ENCODE results near the gene DNAH2.

Gene DNAH2

GRCh38 chr17:7707446-7707845 is 10.1 kb upstream of the DNAH2 start:
- H3K4me2 ChIP-seq (ENCODE audit: low read depth, low read length, poor library complexity, severe bottlenecking): no peak overlapping the region

GRCh38 chr17:7707858-7708750 is 9.4 kb upstream of the DNAH2 start:
- no peaks in the 10 kb centered on the region for H4K20me1 ChIP-seq (ENCODE audit: low read depth, low read length)
- no peak overlapping the region for H3K4me3 ChIP-seq (ENCODE audit: insufficient read depth, low read length, poor library complexity, severe bottlenecking)
- TF ChIP-seq, protein P1, sequence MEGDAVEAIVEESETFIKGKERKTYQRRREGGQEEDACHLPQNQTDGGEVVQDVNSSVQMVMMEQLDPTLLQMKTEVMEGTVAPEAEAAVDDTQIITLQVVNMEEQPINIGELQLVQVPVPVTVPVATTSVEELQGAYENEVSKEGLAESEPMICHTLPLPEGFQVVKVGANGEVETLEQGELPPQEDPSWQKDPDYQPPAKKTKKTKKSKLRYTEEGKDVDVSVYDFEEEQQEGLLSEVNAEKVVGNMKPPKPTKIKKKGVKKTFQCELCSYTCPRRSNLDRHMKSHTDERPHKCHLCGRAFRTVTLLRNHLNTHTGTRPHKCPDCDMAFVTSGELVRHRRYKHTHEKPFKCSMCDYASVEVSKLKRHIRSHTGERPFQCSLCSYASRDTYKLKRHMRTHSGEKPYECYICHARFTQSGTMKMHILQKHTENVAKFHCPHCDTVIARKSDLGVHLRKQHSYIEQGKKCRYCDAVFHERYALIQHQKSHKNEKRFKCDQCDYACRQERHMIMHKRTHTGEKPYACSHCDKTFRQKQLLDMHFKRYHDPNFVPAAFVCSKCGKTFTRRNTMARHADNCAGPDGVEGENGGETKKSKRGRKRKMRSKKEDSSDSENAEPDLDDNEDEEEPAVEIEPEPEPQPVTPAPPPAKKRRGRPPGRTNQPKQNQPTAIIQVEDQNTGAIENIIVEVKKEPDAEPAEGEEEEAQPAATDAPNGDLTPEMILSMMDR (IDR thresholded peaks at IDR 0.05; ENCODE audit: insufficient read depth, low read length, poor library complexity, severe bottlenecking): no peak
- TF ChIP-seq EZH2phosphoT487 (conservative IDR thresholded peaks at IDR 0.05; ENCODE audit: low read length): no peak
- H3K79me2 ChIP-seq (ENCODE audit: insufficient read depth, low read length): no peaks in the 10 kb centered on the region
- H3K36me3 ChIP-seq (ENCODE audit: low read length): no peaks in the 10 kb centered on the region
- no peak overlapping the region for H3K4me2 ChIP-seq (ENCODE audit: low read depth, low read length, poor library complexity, severe bottlenecking)
- no peaks in the 10 kb centered on the region for H3K9me2 ChIP-seq (replicated peaks; ENCODE audit: insufficient read depth, low read length)
- H3K9ac ChIP-seq (ENCODE audit: low read length): no peak overlapping the region
- no peaks in the 10 kb centered on the region for H3K27me3 ChIP-seq (ENCODE audit: low read length)
- H2AFZ ChIP-seq (ENCODE audit: low read depth, low read length, severe bottlenecking): no peak overlapping the region
- no peaks in the 10 kb centered on the region for H3K9me3 ChIP-seq (ENCODE audit: insufficient read depth, low read length)
- H3F3A ChIP-seq (ENCODE audit: insufficient read depth): no peaks in the 10 kb centered on the region
- H3K27ac ChIP-seq (ENCODE audit: low read depth, low read length): no peak overlapping the region

More at GRCh38 chr17:7707446-7707845, 10.1 kb upstream of the DNAH2 start:
- Histone ChIP-seq H3K9me2 (replicated peaks; ENCODE audit: insufficient read depth, low read length) (no peaks in the 10 kb centered on the region), H3K36me3 (ENCODE audit: low read length) (no peaks in the 10 kb centered on the region), H3F3A (ENCODE audit: insufficient read depth) (no peaks in the 10 kb centered on the region), H4K20me1 (ENCODE audit: low read depth, low read length) (no peaks in the 10 kb centered on the region), H3K9ac (ENCODE audit: low read length) (no peak overlapping the region), H3K27me3 (ENCODE audit: low read length) (no peaks in the 10 kb centered on the region), H2AFZ (ENCODE audit: low read depth, low read length, severe bottlenecking) (no peak overlapping the region), H3K9me3 (ENCODE audit: insufficient read depth, low read length) (no peaks in the 10 kb centered on the region), H3K4me3 (ENCODE audit: insufficient read depth, low read length, poor library complexity, severe bottlenecking) (no peak overlapping the region), H3K79me2 (ENCODE audit: insufficient read depth, low read length) (no peaks in the 10 kb centered on the region), H3K27ac (ENCODE audit: low read depth, low read length) (no peak overlapping the region)
- no peak for TF ChIP-seq EZH2phosphoT487 (conservative IDR thresholded peaks at IDR 0.05; ENCODE audit: low read length)
- TF ChIP-seq, protein P1 (IDR thresholded peaks at IDR 0.05; ENCODE audit: insufficient read depth, low read length, poor library complexity, severe bottlenecking): no peak

- Histone ChIP-seq H3K36me3 (ENCODE audit: low read length) (no peaks in the 10 kb centered on the region), H3K9me3 (ENCODE audit: insufficient read depth, low read length) (no peaks in the 10 kb centered on the region), H3K27ac (ENCODE audit: low read depth, low read length) (no peak overlapping the region), H4K20me1 (ENCODE audit: low read depth, low read length) (no peaks in the 10 kb centered on the region), H3K9ac (ENCODE audit: low read length) (no peak overlapping the region), H3K4me2 (ENCODE audit: low read depth, low read length, poor library complexity, severe bottlenecking) (no peak overlapping the region), H3K9me2 (replicated peaks; ENCODE audit: insufficient read depth, low read length) (no peaks in the 10 kb centered on the region), H3K4me3 (ENCODE audit: insufficient read depth, low read length, poor library complexity, severe bottlenecking) (no peak overlapping the region), H3K79me2 (ENCODE audit: insufficient read depth, low read length) (no peaks in the 10 kb centered on the region), H3K27me3 (ENCODE audit: low read length) (no peaks in the 10 kb centered on the region), H2AFZ (ENCODE audit: low read depth, low read length, severe bottlenecking) (no peak overlapping the region), H3F3A (ENCODE audit: insufficient read depth) (no peaks in the 10 kb centered on the region)
- no peak for TF ChIP-seq EZH2phosphoT487 (conservative IDR thresholded peaks at IDR 0.05; ENCODE audit: low read length)
- TF ChIP-seq, protein P1 (IDR thresholded peaks at IDR 0.05; ENCODE audit: insufficient read depth, low read length, poor library complexity, severe bottlenecking): no peak
Measured at GRCh38 chr17:7709031-7709430, 8.5 kb upstream of the DNAH2 start.

Data from SU-DHL-6 (cell line).